Ammon's horn (tissue), 1 donor: ENCODE results near the gene NKD2.

Experiments
- DNase-seq: peaks from one replicate; pipeline ENCODE4 v3.0.0-alpha.2; 2016; ENCODE audit warnings: low spot score

The NKD2 gene

DNA sequence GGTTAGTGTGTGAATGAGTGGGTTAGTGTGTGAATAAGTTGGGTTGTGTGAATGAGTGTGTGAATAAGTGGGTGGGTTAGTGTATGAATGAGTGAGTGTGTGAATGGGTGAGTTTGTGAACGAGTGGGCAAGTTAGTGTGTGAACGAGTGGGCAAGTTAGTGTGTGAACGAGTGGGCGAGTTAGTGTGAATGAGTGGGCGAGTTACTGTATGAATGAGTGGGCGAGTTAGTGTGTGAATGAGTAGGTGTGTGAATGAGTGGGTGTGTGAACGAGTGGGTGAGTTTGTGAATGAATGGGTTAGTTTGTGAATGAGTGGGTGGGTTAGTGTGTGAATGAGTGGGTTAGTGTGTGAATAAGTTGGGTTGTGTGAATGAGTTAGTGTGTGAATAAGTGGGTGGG is 34.7 kb downstream of the NKD2 start:
- DNase-seq: no peak

DNA sequence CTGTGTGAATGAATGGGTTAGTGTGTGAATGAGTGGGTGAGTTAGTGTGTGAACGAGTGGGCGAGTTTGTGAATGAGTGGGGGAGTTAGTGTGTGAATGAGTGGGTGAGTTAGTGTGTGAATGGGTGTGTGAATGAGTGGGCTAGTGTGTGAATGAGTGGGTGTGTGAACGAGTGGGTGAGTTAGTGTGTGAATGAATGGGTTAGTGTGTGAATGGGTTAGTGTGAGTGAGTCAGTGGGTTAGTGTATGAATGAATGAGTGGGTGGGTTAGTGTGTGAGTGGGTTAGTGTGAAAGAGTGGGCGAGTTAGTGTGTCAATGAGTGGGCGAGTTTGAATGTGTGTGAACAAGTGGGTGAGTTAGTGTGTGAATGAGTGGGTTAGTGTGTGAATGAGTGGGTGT is 35.5 kb downstream of the NKD2 start:
- no peak for DNase-seq

DNA sequence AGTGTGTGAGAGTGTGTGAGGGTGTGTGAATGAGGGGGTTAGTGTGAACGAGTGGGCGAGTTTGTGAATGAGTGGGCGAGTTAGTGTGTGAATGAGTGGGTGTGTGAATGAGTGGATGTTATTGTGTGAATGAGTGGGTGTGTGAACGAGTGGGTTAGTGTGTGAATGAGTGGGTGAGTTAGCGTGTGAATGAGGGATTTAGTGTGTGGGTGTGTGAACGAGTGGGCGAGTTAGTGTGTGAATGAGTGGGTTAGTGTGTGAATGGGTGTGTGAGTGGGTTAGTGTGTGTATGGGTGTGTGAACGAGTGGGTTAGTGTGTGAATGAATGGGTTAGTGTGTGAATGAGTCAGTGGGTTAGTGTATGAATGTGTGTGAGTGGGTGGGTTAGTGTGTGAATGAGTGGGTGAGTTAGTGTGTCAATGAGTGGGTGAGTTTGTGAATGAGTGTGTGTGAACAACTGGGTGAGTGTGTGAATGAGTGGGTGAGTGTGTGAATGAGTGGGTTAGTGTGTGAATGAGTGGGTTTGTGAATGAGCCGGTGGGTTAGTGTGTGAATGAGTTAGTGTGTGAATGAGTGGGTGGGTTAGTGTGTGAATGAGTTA is 37.5 kb downstream of the NKD2 start:
- DNase-seq: no peak

DNA sequence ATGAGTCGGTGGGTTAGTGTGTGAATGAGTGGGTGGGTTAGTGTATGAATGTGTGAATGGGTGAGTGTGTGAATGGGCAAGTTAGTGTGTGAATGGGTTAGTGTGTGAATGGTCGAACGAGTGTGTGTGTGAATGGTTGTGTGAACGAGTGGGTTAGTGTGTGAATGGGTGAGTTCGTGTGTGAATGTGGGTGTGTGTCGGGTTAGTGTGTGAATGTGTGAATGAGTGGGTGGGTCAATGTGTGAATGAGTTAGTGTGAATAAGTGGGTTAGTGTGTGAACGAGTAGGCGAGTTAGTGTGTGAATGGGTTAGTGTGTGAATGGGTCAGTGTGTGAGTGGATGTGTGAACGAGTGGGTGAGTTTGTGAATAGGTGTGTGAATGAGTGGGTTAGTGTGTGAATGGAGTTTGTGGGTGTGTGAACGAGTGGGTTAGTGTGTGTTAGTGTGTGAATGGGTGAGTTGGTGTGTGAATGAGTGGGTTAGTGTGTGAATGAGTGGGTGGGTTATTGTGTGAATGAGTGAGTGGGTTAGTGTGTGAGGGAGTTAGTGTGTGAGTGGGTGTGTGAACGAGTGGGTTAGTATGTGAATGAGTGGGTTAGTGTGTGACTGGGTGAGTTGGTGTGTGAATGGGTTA is 38.8 kb downstream of the NKD2 start:
- no peak for DNase-seq

DNA sequence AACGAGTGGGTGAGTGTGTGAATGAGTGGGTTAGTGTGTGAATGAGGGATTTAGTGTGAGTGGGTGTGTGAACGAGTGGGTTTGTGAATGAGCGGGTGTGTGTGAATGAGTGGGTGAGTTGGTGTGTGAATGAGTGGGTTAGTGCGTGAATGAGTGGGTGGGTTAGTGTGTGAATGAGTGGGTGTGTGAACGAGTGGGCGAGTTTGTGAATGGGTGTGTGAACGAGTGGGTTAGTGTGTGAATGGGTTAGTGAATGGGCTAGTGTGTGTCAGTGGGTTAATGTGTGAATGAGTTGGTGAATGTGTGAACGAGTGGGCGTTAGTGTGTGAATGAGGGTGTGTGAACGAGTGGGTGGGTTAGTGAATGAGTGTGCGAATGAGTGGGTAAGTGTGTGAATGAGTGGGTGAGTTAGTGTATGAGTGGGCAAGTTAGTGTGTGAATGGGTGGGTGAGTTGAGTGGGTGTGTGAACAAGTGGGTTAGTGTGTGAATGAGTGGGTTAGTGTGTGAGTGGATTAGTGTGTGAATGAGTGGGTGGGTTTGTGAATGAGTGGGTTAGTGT is 39.6 kb downstream of the NKD2 start:
- DNase-seq: no peak

DNA sequence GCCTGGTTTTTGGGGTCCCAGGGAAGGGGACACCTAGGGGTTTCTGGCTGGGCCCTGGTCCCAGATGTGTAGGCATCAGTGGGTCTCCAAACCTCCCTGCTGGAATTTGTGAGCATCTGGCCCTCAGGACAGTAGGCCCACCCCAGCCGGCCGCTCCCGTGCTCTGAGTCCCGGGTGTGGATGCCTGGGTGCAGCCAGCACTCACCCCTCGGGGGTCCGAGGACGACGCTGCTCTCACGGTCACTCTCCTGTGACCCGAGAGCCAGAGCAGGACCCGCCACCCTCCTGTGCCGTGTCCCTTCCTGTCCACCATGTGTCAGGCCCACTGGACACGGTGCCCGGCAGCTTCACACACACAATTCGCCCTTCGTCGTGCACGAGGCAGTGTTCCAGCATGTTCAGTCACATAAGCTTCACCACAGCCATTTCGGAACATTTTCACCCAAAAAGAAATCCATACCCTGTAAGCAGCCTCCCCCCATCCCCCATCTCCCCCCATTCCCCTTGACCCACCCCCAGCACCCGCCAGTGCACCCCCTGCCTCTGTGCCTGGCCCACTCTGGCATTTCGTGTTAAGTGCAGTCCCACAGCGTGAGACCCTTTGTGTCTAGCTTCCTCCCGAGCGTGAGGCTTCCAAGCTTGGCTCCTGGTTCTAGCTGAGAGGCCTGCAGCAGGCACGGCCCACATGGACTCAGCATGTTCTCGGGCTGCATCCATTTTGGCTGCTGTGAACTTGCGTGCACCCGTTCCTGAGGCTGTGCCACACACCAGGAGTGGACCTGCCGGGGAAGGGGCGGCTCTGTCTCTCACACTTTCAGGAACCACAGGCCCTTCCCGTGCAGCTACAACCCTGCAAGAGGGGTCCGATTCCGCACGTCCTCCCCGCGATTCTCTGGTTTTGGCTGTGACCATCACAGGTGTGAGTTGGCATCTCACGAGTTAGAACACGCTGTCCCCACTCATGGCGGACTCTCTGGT is 40.5 kb downstream of the NKD2 start:
- no peak for DNase-seq

DNA sequence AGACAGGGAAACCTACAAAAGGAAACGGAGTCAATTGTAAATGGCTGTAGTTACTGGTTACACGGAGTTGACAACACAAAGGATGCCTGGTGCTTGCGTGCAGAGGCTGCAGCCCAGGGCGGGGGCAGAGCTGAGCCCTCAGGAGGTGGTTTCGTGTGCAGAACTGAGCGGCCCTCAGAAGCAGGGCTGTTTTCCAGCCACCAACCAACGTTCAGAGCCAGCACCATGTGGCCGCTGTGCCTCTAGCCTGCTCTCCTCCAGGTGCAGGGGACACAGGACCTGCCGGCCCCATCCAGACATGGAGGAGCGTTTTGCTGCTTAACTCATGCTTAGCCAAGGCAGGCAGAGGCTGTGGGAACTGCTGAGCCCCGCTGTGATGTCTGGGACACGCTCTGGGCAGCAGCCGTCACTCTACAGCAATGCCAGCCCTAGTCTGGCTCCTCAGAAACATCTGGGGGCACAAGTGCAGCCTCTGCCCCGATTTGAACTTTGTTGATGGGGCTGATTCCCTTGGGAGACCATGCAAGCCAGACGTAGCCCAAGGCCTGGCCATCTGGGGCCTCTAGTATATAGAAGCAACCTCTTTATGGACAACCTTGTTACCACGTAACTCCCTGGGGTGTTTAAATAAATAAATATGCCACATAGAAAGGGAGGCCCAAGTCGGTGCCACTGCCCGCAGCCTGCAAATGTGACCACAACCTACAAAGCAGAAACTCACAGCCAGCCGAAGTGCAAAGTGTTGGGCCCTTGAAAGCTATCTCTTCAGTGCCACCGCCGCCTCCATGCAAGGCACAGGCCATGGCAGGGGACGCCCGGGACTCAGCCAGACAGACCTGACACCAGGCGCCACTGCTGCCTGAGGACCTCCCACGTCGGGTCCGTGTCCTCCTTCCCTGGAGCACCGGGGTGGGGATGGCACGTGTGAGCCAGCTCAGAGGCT is 42.1 kb downstream of the NKD2 start:
- DNase-seq: no peak

DNA sequence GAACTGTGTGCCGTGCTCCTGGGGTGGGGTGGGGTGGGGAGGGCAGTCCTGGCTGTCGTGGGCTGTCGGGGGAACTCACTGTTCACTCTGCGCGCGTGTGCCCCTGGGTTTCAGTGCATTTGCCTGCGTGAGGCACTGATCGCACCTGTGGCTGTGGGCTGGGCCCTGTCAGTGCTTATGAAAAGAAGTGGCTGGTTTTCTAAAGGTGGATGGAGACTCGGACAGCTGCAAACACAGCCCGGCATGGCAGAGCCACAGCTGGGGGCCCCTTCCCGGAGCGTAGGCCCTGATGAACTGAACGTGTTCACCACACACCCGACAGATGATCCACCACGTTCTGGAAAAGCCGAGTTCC is 42.7 kb downstream of the NKD2 start:
- no peak for DNase-seq

DNA sequence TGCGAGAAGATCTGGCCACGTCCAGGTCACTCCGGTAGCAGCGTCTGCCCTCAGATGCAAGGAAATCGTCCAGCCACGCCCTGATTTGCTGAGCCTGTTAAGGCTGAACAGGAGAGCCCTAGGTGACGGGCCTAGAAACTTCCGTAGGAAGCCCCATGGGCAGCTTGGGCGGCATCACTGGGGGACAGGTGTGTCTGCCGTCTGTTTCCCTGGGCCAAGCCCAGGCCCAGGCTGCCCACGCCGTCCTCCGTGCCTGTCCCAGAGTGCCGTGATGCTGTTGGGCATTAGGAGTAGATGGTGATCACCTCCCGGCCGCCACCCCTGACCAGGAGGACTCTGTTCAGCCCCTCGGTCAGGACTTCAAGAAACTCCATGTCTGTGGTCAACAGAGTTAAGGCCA is 43.5 kb downstream of the NKD2 start:
- DNase-seq: no peak

DNA sequence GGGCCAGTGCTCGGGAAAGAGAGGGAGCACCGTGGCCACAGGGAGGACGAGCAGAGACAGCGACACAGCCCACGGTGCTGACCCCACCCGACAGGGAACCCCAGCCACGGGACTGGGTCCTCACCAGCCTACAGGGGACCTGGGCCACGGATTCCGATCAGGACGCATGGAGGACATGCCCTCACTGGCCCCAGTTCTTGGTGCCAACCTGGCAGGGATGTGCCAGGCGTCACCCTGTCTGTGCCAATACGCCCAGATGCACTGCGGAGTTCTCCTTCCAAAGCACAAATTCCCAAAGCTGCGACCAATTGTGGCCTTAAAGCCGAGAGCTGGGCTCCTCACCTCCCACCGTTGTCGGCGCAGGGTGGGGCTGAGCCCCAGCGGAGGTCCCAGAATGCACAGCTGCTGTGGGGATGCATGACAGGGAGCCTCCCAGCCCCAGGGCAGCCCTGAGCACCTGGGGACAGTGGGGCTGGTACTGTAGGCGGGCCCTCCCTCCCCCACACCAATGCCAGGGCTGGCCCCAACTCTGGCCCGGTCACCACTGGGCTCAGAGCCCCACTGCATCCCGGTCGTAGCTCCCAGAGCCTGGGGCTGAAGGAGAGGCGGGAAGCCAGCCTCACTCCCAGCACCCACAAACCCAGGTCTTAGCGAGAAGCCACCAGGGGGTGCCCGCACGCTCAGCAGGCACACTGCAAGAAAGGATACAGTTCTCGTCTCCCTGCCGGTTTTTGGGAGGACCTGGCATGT is 44.2 kb downstream of the NKD2 start:
- DNase-seq: no peak

DNA sequence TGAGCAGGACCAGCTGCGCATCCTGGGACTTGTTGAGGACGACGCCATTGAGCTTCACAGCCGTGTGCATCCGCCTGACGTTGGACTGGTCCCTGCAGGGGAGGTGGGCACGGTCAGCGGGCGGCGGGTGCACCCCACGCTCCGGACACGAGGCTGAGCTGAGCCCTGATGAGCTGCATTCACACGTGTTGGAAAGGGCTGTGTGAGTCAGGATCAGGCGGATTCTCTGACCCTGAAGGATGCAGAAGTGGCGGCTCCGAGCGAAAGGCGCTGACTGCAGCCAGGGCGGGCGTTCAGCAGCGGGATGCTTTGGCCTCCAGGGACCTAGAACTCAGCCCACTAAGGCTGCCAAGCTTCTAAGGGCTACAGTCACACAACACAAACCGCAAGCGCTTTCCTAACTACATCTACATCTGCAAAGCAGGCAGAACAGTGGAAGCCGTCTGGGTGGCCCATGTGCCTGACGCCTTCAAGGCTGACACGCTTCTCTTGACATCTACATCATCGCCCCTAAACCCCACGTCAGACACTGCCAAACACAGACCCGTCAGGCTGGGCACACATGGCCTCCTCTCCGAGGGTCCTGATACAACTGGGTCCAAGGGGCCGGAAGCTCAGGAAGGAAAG is 44.9 kb downstream of the NKD2 start:
- DNase-seq: no peak

DNA sequence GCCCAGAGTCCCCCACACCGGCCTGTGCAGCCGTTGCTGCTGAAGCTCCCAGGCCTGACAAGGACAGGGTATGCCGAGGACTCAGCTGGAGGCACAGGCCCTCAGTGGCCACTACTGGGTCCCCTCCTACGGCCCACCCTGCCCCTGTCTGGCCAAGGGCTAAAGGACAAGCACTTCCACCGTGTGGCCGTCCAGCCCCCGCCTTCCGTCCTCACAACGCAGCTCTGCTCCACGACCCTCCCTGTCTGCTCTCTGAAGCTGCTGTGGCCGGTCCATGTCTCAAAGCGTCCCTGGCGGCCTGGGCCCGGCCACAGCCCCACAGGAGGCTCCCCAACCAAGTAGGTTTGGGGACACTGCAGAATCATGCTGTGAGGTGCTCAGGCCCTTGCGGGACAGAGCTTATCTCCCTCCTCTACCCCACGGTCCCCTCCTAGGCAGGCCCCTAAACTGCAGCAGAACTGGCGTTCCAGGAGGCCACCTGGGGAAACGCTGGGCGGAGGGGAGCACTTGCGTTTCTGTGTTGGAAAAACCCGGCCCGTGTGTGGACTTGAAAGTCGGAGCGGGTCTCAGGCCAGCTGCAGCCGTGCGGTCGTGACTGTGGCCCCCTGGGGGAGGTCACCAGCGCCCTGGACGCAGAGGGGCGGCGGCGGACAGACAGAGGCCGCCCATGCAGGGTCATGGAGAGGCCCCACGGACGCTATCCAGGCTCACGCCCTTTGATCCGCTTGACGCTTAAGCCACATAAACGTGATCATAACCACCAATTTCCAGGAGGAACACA is 45.6 kb downstream of the NKD2 start:
- DNase-seq: no peak

DNA sequence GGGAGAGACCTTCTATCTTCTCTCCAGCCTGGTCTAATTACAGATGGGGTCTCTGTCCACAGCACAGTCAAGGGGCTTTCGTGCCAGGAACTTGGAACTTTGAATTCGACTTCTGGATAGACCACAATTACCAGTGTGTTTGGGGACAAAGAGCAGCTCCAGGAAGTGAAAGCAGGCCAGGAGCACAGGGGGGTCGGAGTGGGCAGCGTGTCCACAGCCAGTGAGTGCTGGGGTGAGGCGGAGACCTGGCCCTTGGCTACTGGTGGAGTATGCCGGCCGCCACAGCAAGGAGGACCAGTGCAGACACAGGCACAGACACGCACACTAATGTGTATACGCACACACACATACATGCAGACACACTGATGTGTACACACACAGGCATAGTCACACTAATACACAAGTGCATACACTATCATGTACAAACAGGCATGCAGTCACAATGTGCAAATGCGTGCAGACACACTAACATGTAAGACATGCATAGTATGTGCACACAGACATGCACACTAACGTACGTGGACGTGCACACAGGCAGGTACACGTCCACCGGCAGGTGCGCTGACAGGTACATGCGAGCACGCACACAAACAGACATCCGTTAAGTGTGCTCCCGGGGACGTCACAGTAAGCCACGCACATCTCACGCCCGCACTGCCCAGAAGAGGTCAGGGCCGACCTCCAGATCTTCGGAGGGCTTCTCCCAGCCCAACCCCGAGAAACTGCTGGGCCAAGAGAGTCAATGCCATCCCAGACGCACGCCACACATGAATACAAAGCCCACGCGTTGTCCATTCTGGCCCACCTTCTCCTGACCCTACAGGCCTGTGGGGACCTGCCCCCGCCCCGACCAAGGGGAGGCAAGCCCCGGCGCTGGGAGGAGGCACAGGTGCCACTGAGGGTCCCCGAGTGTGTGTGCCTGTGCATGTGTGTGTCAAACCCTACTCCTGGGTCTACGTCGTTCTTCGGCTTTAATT is 46.5 kb downstream of the NKD2 start:
- no peak for DNase-seq

DNA sequence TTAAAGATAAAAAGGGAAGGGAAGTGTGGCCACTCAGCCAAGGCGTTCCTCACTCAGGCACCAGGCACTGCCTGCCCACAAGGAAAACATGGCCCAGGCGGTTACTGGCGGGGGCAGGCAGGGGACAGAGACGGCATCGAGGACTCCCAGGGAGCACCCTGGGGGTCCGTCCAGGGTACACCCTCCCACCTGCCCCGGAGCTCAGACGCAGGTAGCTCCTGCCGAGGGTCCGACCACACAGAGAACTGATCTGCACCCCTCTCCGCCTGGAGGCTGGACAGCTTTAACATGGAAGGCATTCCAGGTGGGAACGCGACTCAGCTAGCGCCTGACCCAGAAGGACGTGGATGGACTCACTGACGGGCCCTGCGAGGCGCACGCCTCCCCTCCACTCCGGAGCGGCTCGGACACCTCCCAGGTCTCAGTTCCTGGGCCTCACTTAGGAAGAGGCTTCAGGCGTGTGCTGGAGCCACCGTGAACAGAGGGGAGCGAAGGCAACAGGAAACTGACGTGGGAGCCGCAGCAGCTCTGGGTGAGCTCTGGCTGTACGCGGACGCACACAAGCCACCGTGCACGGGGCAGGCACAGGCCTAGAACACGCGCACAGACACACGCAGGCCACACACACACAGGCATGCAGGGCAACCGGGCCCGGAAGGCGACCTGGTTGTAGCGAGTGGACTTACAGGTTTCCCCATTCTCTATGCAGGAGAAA is 47.5 kb downstream of the NKD2 start:
- no peak for DNase-seq

DNA sequence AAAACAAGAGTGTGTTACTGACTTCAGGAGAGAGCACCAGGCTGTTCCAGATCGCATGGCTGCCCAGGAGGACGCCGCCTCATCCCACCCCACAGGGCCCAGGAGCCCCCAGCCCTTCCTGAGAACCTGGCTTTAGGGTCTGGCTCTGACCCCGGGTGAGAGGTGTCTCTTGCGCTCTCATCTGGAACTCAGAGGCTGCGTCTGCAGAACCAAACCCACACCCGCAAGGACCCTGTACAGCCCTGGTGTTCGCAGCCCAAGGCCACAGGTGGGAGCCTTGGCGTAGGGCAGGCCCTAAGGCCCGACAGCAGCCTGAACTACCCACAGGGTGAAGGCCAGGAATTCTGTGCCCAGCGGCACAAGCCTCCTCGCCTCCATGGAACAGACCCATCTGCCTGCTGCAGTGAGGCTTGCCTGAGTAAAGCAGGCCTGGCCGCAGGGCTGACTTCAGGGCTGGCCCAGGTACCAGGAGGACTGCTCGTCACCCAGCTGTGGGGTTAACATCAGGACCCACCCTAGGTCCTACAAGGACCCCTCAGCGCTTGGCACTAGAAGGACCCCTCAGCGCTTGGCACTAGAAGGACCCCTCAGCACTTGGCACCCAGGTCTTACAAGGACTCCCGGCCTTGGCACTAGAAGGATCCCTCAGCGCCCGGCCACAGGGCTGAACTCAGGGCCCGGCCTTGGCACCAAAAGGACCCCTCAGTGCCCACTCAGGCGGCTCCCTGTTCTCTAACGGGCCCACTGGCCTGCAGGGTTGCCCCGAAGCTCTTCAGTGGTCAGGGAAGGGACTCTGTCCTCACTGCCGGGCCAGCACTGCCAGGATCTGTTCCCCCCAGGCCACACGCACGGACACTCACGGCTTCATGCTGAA is 48.2 kb downstream of the NKD2 start:
- no peak for DNase-seq

DNA sequence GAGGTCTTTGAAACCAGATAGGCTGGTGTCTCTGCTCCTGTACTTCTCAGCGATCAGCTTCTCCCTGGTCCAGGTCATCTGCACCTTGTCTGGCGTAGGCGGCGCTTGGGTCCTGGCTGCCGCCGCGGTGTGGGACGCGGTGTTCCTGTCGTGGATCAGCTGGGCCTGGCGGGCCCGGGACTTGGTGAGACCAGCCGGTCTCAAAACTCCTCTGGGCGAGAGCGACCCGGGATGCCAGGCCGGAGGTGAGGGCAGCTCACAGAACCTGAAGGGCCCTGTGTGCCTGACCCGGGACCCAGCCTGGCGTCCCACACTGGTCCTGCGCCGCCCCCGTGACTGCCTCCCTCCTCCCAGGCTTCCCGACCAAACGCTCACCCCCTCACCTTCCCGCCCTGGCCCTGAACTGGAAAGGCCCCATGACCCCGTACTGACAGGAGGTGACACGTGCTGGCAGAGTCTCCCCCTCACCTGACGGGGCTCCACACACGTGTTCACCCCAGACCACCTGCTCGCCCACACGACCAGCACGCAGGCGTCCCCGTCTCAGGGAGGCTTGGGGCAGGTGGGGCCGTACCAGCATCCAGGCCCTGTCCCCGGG is 49.0 kb downstream of the NKD2 start:
- DNase-seq: no peak
